Body of pancreas (tissue), 4 donors: ENCODE data around the gene ITGB1BP1.

Source experiments
- CTCF ChIP-seq, 7 experiments: fragments of 450-650 bp in 4 of 7; fragments of 200-600 bp in 3 of 7; sonication (generic) in 3 of 7; IDR thresholded peaks; one replicate each; pipeline ENCODE4 v1.5.1; 2016 to 2019; ENCODE audit warnings: antibody characterized with exemption in 7 of 7
- POLR2A ChIP-seq, 3 donors: fragments of 450-650 bp; IDR thresholded peaks; one replicate each; pipeline ENCODE4 v1.6.1; 2016; ENCODE audit warnings: antibody characterized with exemption in 3 of 3, mild to moderate bottlenecking in 2 of 3

DNA sequence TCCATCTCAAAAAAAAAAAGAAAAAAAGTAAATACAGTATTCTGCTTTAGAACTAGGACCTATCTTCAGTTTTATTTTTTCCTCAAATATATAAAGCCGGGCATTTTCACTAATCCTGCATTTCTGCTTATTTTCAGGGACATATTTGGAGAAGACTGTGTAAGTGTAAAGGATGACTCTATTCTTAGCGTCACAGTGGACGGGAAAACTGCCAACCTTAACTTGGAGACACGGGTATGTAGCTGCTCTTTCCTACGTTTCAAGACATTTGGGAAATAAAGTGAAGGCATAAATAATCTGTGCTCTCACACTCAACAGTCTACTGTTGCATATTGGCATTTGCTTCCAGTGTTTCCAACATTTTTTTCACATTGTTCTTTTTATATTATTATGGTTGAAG, 47.9 kb upstream of the ITGB1BP1 start:
- TF ChIP-seq CTCF (IDR thresholded peaks at IDR 0.05) (no peak), POLR2A (IDR thresholded peaks at IDR 0.05) (no peak)
